Fibroblast of skin of back (primary cell): Measurements from ENCODE around the gene CREB5.

Experiments used
- DNase-seq: peaks from one replicate; pipeline ENCODE4 v3.0.0-alpha.2; 2013

The CREB5 gene

GRCh38 chr7:28435732-28436378 lies 23.5 kb downstream of the CREB5 start:
- peak; percentile 18 for DNase-seq

GRCh38 chr7:28440055-28440601 lies 27.8 kb downstream of the CREB5 start:
- DNase-seq: no peak

GRCh38 chr7:28442540-28443420 lies 30.5 kb downstream of the CREB5 start:
- DNase-seq: no peak

- no peak for DNase-seq
These were observed 33.8 kb downstream of the CREB5 start for GRCh38 chr7:28446131-28446530.

- peak; percentile 15 for DNase-seq
These were observed 34.8 kb downstream of the CREB5 start for GRCh38 chr7:28447071-28447470.

- no peak for DNase-seq
These were observed 36.4 kb downstream of the CREB5 start for GRCh38 chr7:28448708-28449107.

- no peak for DNase-seq
These were observed 40.4 kb downstream of the CREB5 start for GRCh38 chr7:28452681-28453080.

GRCh38 chr7:28455486-28455885 lies 43.2 kb downstream of the CREB5 start:
- DNase-seq: no peak

- no peak for DNase-seq
These were observed 43.7 kb downstream of the CREB5 start for GRCh38 chr7:28456044-28456443.

GRCh38 chr7:28458732-28459131 lies 46.4 kb downstream of the CREB5 start:
- peak; percentile 32 for DNase-seq

- DNase-seq: no peak
These were observed 47.0 kb downstream of the CREB5 start for GRCh38 chr7:28459306-28459705.

- no peak for DNase-seq
These were observed 53.4 kb downstream of the CREB5 start for GRCh38 chr7:28465697-28466096.

- no peak for DNase-seq
These were observed 54.0 kb downstream of the CREB5 start for GRCh38 chr7:28466341-28466740.

GRCh38 chr7:28466885-28467284 lies 54.6 kb downstream of the CREB5 start:
- no peak for DNase-seq

- DNase-seq: no peak
These were observed 57.2 kb downstream of the CREB5 start for GRCh38 chr7:28469562-28469961.

- DNase-seq: no peak
These were observed 58.0 kb downstream of the CREB5 start for GRCh38 chr7:28470344-28470743.

GRCh38 chr7:28472332-28472731 lies 60.0 kb downstream of the CREB5 start:
- DNase-seq: no peak

- no peak for DNase-seq
These were observed 61.4 kb downstream of the CREB5 start for GRCh38 chr7:28473571-28474281.

GRCh38 chr7:28474282-28474638 lies 61.9 kb downstream of the CREB5 start:
- peak; percentile 26 for DNase-seq

- peak; percentile 46 for DNase-seq
These were observed 62.3 kb downstream of the CREB5 start for GRCh38 chr7:28474640-28475039.

- DNase-seq: no peak
These were observed 64.7 kb downstream of the CREB5 start for GRCh38 chr7:28477041-28477442.

GRCh38 chr7:28478656-28479055 lies 66.3 kb downstream of the CREB5 start:
- peak; percentile 51 for DNase-seq

- DNase-seq: no peak
These were observed 67.2 kb downstream of the CREB5 start for GRCh38 chr7:28479507-28479947.
